ENCODE results near the gene LTBP4.
"Not testable (repeated sequence)": the region's sequence is repeated elsewhere in the genome, so short reads cannot be mapped to it uniquely, and the experiment has no call there.

The LTBP4 gene

GRCh38 chr19:40611900-40612698 lies 10.9 kb downstream of the LTBP4 start:
- DNase-seq (ENCODE audit: low read depth in 2 of 2), result no peak

GRCh38 chr19:40612831-40613689 lies 11.9 kb downstream of the LTBP4 start:
- peak; percentile 61 to 63 for DNase-seq (ENCODE audit: low read depth in 2 of 2)

GRCh38 chr19:40613690-40614621 lies 12.8 kb downstream of the LTBP4 start:
- DNase-seq (ENCODE audit: low read depth in 2 of 2), result peak; percentile 75 to 82

- peak; percentile 86 to 94 for DNase-seq (ENCODE audit: low read depth in 2 of 2)
Observed at GRCh38 chr19:40614622-40615411, 13.6 kb downstream of the LTBP4 start.

DNA sequence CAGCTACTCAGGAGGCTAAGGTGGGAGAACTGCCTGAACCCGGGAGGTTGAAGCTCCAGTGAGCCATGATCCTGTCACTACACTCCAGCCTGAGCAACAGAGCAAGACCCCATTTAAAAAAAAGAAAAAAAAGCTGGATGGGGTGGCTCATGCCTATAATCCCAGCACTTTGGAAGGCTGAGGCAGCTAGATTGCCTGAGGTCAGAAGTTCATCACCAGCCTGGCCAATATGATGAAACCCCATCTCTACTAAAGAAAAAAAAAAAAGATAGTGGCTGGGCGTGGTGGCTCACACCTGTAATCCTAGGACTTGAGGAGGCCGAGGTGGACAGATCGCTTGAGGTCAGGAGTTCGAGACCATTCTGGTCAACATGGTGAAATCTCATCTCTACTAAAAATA lies 15.0 kb downstream of the LTBP4 start:
- no peak for DNase-seq (ENCODE audit: low read depth in 2 of 2)

GRCh38 chr19:40616941-40617340 lies 15.8 kb downstream of the LTBP4 start:
- no peak for DNase-seq (ENCODE audit: low read depth in 2 of 2)

DNA sequence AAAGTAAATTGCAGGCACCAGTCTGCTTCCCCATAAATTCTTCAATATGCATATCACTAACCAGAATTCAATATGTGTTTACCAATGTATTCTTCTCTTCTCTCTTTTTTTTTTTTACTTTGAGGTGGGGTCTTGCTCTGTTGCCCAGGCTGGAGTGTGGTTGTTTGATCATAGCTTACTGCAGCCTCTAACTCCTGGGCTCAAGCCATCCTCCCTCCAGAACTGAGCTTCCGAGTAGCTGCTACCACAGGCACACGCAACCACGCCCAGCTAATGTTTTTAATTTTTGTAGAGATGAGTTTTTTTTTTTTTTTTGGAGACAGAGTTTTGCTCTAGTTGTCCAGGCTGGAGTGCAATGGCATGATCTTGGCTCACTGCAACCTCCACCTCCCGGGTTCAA lies 16.8 kb downstream of the LTBP4 start:
- DNase-seq (ENCODE audit: low read depth in 2 of 2), result no peak

DNA sequence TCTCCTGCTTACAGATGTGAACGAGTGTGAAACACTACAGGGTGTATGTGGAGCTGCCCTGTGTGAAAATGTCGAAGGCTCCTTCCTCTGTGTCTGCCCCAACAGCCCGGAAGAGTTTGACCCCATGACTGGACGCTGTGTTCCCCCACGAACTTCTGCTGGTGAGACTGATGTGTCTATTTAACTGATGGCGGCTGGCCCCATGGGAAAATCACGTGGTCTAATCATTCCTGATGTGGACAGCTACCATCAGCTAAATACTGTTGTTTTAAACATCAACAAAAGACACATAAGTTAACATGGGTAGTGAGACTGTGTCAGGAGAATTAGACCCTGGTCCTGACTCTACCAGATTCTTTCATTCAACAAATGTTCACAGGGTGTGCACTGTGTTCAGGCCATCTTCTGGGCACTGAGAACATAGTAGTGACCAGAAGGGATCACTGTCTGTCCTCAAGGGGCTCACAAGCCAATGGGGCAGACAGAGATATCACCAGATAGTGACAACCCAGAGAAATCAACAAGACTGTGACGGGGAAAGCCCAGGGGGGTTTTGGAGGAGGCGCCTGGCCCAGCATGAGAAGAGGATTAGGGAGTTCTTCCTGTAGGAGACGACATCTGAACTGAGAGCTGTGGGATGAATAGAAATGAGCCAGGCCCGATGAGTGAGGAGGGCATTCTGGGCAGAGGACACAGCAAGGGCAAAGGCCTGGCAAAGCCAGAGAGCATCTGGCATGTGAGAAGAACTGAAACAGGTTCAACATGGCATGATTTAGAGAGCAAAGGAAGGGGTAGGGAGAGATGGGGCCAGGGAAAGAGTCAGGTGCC lies 18.4 kb downstream of the LTBP4 start:
- no peak for DNase-seq (ENCODE audit: low read depth in 2 of 2)

DNA sequence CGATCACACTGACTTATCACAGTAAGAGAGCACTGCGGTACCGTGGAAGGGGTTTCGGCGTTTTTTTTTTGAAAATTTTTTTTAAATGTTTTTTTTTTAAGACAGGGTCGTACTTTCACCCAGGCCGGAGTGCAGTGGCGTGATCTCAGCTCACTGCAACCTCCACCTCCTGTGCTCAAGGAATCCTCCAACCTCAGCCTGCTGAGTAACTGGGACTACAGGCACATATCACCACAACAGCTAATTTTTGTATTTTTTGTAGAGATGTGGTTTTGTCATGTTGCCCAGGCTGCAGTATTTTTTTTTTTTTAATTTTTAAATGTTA lies 19.0 kb downstream of the LTBP4 start:
- DNase-seq (ENCODE audit: low read depth in 2 of 2), result no peak

GRCh38 chr19:40621283-40621682 lies 20.1 kb downstream of the LTBP4 start:
- no peak for DNase-seq (ENCODE audit: low read depth in 2 of 2)

DNA sequence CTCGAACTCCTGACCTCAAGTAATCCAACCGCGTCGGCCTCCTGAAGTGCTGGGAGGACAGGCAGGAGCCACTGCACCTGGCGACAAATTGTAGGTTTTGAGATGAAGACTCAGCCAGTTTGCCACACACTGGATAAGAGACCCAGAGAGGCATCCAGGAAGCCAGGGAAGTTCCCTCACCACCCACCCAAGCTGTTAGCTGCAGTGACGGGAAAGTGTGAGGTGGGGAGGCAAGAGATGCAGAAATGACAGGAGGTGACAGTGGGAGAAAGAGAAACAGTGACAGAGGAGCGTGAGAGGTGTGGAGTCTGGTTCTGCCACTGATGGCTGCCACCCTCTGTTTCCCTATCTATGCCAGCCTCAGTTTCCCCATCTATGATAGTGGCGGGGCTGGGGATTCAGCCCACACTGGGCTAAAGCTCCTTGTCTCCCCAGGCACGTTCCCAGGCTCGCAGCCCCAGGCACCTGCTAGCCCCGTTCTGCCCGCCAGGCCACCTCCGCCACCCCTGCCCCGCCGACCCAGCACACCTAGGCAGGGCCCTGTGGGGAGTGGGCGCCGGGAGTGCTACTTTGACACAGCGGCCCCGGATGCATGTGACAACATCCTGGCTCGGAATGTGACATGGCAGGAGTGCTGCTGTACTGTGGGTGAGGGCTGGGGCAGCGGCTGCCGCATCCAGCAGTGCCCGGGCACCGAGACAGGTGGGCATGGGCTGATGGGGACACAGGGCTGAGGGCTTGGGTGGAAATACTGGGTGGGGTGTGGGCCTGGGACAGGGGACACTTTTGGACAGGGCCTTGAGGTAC lies 21.0 kb downstream of the LTBP4 start:
- DNase-seq (ENCODE audit: low read depth in 2 of 2), result no peak

DNA sequence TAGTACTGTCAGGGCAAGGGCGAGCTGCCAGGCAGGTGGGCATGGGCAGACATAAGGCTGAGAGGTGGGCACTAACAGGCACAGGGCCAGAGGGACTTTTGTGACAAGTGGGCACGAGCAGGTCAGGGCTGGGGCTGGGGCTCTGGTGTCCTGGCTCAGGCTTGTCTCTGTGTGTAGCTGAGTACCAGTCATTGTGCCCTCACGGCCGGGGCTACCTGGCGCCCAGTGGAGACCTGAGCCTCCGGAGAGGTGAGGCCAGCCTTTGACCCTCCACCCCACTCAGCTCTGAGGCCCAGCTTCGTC lies 21.6 kb downstream of the LTBP4 start:
- DNase-seq (ENCODE audit: low read depth in 2 of 2), result no peak

DNA sequence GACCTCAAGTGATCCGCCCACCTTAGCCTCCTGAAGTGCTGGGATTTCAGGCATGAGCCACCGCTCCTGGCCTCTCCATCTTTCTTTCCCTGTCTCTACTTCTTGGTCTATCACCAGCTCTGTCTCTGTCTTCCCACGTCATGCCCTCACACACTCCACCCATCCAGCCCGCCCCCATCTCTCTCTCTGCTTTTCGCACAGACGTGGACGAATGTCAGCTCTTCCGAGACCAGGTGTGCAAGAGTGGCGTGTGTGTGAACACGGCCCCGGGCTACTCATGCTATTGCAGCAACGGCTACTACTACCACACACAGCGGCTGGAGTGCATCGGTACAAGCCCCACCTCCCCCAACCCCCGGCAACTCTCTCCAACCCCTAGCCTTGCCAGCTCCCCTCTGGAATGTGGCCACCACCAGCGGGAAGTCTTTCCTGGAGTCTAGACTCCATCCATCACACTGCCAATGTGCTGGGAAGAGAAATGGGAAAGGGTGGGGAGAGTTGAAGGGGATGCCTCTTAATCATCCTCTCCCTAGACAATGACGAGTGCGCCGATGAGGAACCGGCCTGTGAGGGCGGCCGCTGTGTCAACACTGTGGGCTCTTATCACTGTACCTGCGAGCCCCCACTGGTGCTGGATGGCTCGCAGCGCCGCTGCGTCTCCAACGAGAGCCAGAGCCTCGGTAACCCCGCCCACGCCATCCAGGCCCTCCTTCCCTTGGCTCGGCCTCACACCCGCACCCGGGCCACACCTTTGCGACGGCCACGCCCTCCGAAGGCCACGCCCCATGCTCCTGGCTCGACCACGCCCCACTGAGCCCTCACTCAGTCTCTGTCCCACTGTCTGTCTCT lies 22.5 kb downstream of the LTBP4 start:
- no peak for DNase-seq (ENCODE audit: low read depth in 2 of 2)

DNA sequence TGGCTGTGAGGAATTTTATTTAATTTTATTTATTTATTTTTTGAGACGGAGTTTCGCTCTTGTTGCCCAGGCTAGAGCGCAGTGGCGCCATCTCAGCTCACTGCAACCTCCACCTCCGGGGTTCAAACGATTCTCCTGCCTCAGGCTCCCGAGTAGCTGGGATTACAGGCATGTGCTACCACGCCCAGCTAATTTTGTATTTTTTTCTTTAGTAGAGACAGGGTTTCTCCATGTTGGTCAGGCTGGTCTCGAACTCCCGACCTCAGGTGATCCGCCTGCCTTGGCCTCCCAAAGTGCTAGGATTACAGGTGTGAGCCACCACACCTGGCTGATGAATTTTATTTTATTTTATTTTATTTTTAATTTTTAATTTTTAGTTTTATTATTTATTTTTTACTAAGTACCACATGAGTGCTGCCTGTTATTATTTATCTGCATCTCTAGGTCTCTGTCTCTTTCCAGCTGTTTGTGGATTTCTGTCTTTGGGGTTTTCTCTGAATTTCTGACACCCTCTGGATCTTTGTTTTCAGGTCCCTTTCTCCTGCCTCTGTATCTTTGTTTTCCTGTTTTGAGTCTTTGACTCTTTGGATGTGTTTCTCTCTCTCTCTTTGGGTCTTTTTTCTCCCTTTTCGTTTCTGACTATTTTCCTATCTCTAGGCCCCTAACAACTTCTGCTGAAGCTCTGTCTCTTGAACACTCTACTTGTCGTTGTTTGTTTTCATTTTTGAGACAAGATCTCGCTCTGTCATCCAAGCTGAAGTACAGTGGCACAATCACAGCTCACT lies 23.4 kb downstream of the LTBP4 start:
- DNase-seq (ENCODE audit: low read depth in 2 of 2), result not testable (repeated sequence)

- DNase-seq (ENCODE audit: low read depth in 2 of 2), result no peak
Observed at GRCh38 chr19:40625406-40626120, 24.4 kb downstream of the LTBP4 start.

GRCh38 chr19:40626918-40627317 lies 25.7 kb downstream of the LTBP4 start:
- DNase-seq (ENCODE audit: low read depth in 2 of 2), result no peak

Measured in activated CD8-positive, alpha-beta memory T cell treated with anti-CD3 and anti-CD28 coated beads for 4 hours (primary cell).